ENCODE data around the gene SLC30A7. TPM values are rescaled to one million over a fixed set of nuclear protein-coding genes. Genes with fewer than 3 reads are reported as not detected.

Gene SLC30A7, protein sequence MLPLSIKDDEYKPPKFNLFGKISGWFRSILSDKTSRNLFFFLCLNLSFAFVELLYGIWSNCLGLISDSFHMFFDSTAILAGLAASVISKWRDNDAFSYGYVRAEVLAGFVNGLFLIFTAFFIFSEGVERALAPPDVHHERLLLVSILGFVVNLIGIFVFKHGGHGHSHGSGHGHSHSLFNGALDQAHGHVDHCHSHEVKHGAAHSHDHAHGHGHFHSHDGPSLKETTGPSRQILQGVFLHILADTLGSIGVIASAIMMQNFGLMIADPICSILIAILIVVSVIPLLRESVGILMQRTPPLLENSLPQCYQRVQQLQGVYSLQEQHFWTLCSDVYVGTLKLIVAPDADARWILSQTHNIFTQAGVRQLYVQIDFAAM
- total RNA-seq (10 to 100 TPM; 44.4 to 46.7 TPM), polyA plus RNA-seq (ENCODE audit: insufficient read length in 6 of 6) (10 to 100 TPM; 17.6 to 22.5 (median 20.1) TPM)
- long read RNA-seq, donor 1, full-length matches to known transcripts = 2 of 7 reads
- long read RNA-seq, donor 1, partial matches to known transcripts = 5 of 7 reads
- long read RNA-seq, donor 1, other reads (novel, unspliced or antisense) = 0 of 7 reads
- long read RNA-seq, donor 2, full-length matches to known transcripts = 4 of 4 reads
- long read RNA-seq, donor 2, partial matches to known transcripts = 0 of 4 reads
- long read RNA-seq, donor 2, other reads (novel, unspliced or antisense) = 0 of 4 reads
- long read RNA-seq, donor 3, partial matches to known transcripts = 0 of 1 reads
- long read RNA-seq, donor 3, other reads (novel, unspliced or antisense) = 0 of 1 reads
- long read RNA-seq, donor 4, partial matches to known transcripts = 1 of 3 reads
- long read RNA-seq, donor 4, other reads (novel, unspliced or antisense) = 1 of 3 reads
- long read RNA-seq, donor 5, partial matches to known transcripts = 0 of 1 reads
- long read RNA-seq, donor 5, other reads (novel, unspliced or antisense) = 0 of 1 reads
- long read RNA-seq, donor 6, partial matches to known transcripts = 21 of 52 reads
- long read RNA-seq, donor 6, other reads (novel, unspliced or antisense) = 31 of 52 reads
- long read RNA-seq, donor 7, full-length matches to known transcripts = 3 of 3 reads
- long read RNA-seq, donor 7, partial matches to known transcripts = 0 of 3 reads
- long read RNA-seq, donor 7, other reads (novel, unspliced or antisense) = 0 of 3 reads
- long read RNA-seq, donor 8, full-length matches to known transcripts = 1 of 1 reads
- long read RNA-seq, donor 8, partial matches to known transcripts = 0 of 1 reads
- long read RNA-seq, donor 8, other reads (novel, unspliced or antisense) = 0 of 1 reads
- long read RNA-seq, donor 9 = 0 reads
- long read RNA-seq, donor 10, partial matches to known transcripts = 1 of 2 reads
- long read RNA-seq, donor 10, other reads (novel, unspliced or antisense) = 1 of 2 reads
- long read RNA-seq, donor 11, partial matches to known transcripts = 8 of 23 reads
- long read RNA-seq, donor 11, other reads (novel, unspliced or antisense) = 14 of 23 reads
- long read RNA-seq, donor 12, full-length matches to known transcripts = 2 of 7 reads
- long read RNA-seq, donor 12, partial matches to known transcripts = 5 of 7 reads
- long read RNA-seq, donor 12, other reads (novel, unspliced or antisense) = 0 of 7 reads

GRCh38 chr1:100895540-100896480 is at the start of gene SLC30A7:
SLC30A7 (plus strand) TSS chr1:100896090; CDS start chr1:100896263, 173 bp downstream.
- DNase-seq = peak; percentile 89 to 100 (median 96)
- intact Hi-C loops (cut with DNase I) = no loop called here

DNA sequence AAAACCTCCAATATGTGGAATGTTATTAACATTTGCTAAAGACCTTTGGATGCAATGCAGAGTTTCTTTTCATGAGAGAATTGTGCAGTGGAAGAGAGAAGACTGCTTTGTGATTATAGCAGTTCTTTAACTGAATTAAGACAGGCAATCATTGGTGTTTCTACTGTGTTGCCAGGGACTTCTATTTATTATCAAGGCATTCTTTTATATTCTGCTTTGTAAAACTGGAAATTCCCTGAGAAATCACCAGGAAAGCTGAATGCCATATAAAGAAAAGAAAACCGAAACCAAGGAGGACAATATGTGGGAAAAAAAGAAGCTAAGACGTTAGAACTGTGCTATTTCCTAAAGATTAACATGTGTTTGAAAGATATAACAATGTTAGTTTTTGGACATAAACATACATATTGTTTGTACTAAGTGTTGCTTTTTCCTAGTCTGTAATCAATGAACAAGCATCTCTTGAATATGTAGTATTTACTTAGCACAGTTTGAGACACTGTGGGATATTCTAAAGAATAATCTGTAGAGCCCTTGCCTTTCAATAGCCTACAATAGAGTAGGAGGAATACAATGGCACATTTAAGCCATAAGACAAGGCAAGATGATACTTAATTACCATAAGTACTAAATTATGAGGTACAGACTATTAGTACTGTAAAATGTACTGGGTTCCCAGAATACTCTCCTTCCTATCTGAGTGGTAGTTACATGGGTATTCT is 48.4 kb upstream of the SLC30A7 start:
- Histone ChIP-seq H3K4me3 (peak overlapping the region in 1 of 2 donors; percentile 6), H3K4me1 (peaks cover 0 to 8% of the 10 kb centered on the region in 2 donors), H3K27me3 (no peaks in the 10 kb centered on the region), H3K36me3 (no peaks in the 10 kb centered on the region), H3K27ac (peak overlapping the region in 1 of 2 donors; percentile 45), H3K9me3 (no peaks in the 10 kb centered on the region)
- no peak for TF ChIP-seq CTCF (IDR thresholded peaks at IDR 0.05)
- intact Hi-C loops (cut with DNase I) = no loop called here
- DNase-seq (peak in 1 of 4 donors; percentile 19), ATAC-seq (peak; percentile 47)

More at GRCh38 chr1:100895540-100896480, at the start of gene SLC30A7:
- no peaks in the 10 kb centered on the region for H3K27me3 ChIP-seq
- H3K4me1 ChIP-seq = peaks cover 8 to 38% of the 10 kb centered on the region in 2 donors
- TF ChIP-seq CTCF (IDR thresholded peaks at IDR 0.05) = no peak
- H3K9me3 ChIP-seq = no peaks in the 10 kb centered on the region
- H3K4me3 ChIP-seq = peak within 1 kb of the TSS; percentile 69 to 79
- peak; percentile 96 for ATAC-seq
- H3K36me3 ChIP-seq = peaks cover 0 to 17% of the 10 kb centered on the region in 2 donors
- peak within 1 kb of the TSS; percentile 93 to 96 for H3K27ac ChIP-seq

DNA sequence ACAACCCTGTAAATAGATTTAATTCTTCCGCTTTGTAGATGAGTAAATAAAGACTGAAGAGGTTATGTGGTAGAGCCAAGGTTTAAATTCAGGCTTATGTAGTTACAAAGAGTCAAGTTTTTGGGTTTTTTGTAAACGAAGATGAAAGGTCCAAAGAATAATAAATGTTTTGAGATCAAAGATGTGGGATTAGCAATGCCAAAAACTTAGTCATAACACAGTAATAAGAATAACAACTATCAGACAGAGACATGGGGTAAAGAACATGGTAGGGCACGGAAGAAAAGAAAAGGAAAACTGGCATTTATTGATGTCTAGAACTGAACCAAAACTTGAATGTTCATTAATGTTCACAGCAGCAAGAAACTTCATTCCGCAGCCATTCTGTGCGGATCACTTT is 44.2 kb upstream of the SLC30A7 start:
- intact Hi-C loops (cut with DNase I) = no loop called here
- ATAC-seq (no peak), DNase-seq (no peak)
- H3K36me3 ChIP-seq = no peaks in the 10 kb centered on the region
- H3K9me3 ChIP-seq = peaks cover 0 to 2% of the 10 kb centered on the region in 2 donors
- H3K4me1 ChIP-seq = peaks cover 0 to 8% of the 10 kb centered on the region in 2 donors
- H3K4me3 ChIP-seq = no peak overlapping the region
- no peak overlapping the region for H3K27ac ChIP-seq
- no peak for TF ChIP-seq CTCF (IDR thresholded peaks at IDR 0.05)
- no peaks in the 10 kb centered on the region for H3K27me3 ChIP-seq
